PFSK-1 (cell line): Measurements from ENCODE around the gene KLHDC4.

Experiments
- FOXP2 ChIP-seq: optimal IDR thresholded peaks from 2 replicates; pipeline ENCODE3; 2011; ENCODE audit warnings: borderline replicate concordance, control low read depth, inconsistent platforms; ENCODE audit not compliant: insufficient read depth; ENCODE audit errors: extremely low read length, extremely low read depth
- POLR2AphosphoS5 ChIP-seq: IDR thresholded peaks from 2 replicates; pipeline ENCODE4 v1.6.1; 2012; ENCODE audit warnings: low read depth, mild to moderate bottlenecking, control low read depth, low read length, moderate library complexity
- SIN3A ChIP-seq: IDR thresholded peaks from 2 replicates; pipeline ENCODE4 v1.6.1; 2012; ENCODE audit warnings: mild to moderate bottlenecking, low read length, moderate library complexity, borderline replicate concordance; ENCODE audit not compliant: insufficient read depth
- TAF1 ChIP-seq: IDR thresholded peaks from 2 replicates; pipeline ENCODE4 v1.6.1; 2012; ENCODE audit warnings: low read length, control low read depth, borderline replicate concordance; ENCODE audit not compliant: insufficient read depth
- TF ChIP-seq, protein P1 (sequence below), 2 experiments: IDR thresholded peaks; 2 replicates each; pipeline versions ENCODE4 v1.6.1 to v1.8.0; 2011 to 2012; ENCODE audit warnings: low read depth in 2 of 2, low read length in 2 of 2, control low read depth in 1 of 2, inconsistent platforms in 1 of 2, mild to moderate bottlenecking in 1 of 2, moderate library complexity in 1 of 2; ENCODE audit not compliant: insufficient read depth in 1 of 2

KLHDC4 gene

GRCh38 chr16:87744750-87745514 is 20.9 kb downstream of the KLHDC4 start:
- no peak for TF ChIP-seq POLR2AphosphoS5
- no peak for TF ChIP-seq SIN3A
- TF ChIP-seq, protein P1, sequence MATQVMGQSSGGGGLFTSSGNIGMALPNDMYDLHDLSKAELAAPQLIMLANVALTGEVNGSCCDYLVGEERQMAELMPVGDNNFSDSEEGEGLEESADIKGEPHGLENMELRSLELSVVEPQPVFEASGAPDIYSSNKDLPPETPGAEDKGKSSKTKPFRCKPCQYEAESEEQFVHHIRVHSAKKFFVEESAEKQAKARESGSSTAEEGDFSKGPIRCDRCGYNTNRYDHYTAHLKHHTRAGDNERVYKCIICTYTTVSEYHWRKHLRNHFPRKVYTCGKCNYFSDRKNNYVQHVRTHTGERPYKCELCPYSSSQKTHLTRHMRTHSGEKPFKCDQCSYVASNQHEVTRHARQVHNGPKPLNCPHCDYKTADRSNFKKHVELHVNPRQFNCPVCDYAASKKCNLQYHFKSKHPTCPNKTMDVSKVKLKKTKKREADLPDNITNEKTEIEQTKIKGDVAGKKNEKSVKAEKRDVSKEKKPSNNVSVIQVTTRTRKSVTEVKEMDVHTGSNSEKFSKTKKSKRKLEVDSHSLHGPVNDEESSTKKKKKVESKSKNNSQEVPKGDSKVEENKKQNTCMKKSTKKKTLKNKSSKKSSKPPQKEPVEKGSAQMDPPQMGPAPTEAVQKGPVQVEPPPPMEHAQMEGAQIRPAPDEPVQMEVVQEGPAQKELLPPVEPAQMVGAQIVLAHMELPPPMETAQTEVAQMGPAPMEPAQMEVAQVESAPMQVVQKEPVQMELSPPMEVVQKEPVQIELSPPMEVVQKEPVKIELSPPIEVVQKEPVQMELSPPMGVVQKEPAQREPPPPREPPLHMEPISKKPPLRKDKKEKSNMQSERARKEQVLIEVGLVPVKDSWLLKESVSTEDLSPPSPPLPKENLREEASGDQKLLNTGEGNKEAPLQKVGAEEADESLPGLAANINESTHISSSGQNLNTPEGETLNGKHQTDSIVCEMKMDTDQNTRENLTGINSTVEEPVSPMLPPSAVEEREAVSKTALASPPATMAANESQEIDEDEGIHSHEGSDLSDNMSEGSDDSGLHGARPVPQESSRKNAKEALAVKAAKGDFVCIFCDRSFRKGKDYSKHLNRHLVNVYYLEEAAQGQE (IDR thresholded peaks at IDR 0.05; ENCODE audit: insufficient read depth in 1 of 2, low read depth in 2 of 2, low read length in 2 of 2), result no peak
- TF ChIP-seq FOXP2, result no peak
- TF ChIP-seq TAF1, result no peak

DNA sequence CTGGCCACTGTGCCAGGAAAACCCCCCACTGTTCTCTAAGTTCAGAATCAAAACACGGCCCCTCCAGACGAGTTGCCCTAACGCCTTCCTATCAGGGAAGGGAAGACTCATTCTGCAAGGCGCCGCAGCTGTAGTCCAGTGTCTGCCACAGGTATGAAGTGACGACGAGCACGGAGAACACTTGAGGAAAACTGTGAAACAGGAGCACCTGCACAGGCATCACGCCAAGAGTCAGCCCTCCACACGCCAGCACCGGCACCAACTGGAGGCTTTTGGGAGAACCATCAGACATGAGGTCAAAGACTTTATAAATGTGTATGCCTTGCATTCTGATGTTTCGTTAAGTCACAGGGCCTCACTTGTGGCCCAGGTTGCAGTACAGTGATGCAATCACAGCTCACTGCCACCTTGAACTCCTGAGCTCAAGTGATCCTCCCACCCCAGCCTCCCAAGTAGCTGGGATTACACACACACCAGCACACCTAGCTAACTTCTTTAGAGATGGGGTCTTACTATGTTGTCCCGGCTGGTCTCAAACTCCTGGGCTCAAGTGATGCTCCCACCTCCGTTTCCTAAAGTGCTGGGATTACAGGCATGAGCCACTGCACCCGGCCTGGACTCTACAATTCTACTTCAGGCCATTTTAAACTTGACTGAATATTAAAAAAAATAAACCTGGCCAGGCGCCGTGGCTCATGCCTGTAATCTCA is 22.9 kb downstream of the KLHDC4 start:
- TF ChIP-seq, protein P1 (IDR thresholded peaks at IDR 0.05; ENCODE audit: insufficient read depth in 1 of 2, low read depth in 2 of 2, low read length in 2 of 2), result no peak
- TF ChIP-seq FOXP2 (no peak), POLR2AphosphoS5 (no peak), SIN3A (no peak), TAF1 (no peak)

GRCh38 chr16:87741700-87742415 is 23.9 kb downstream of the KLHDC4 start:
- TF ChIP-seq POLR2AphosphoS5 (no peak), SIN3A (no peak), FOXP2 (no peak), TAF1 (no peak)
- TF ChIP-seq, protein P1 (IDR thresholded peaks at IDR 0.05; ENCODE audit: insufficient read depth in 1 of 2, low read depth in 2 of 2, low read length in 2 of 2), result no peak

- TF ChIP-seq POLR2AphosphoS5 (no peak), SIN3A (no peak), TAF1 (no peak), FOXP2 (no peak)
- TF ChIP-seq, protein P1 (IDR thresholded peaks at IDR 0.05; ENCODE audit: insufficient read depth in 1 of 2, low read depth in 2 of 2, low read length in 2 of 2), result no peak
Observed at GRCh38 chr16:87740909-87741424, 24.8 kb downstream of the KLHDC4 start.
